GM10248 (cell line): ENCODE measurements around the gene DCN.

Source experiments
- CTCF ChIA-PET: fragments of 300-600 bp; sonication (Branson Sonifier 250); formaldehyde crosslinking; extraction: SDS; loops from one replicate; lab custom pipeline; 2021; ENCODE audit warnings: antibody characterized with exemption; lab: Yijun Ruan, JAX
- POLR2A ChIA-PET: fragments of 350-650 bp; sonication (Branson Sonifier 250); formaldehyde crosslinking; extraction: SDS; loops from one replicate; lab custom pipeline; 2020; ENCODE audit warnings: antibody characterized with exemption; lab: Yijun Ruan, JAX
- DNase-seq: peaks from one replicate; pipeline ENCODE4 v3.0.0; 2012; ENCODE audit errors: extremely low spot score
- TF ChIP-seq, protein P1 (sequence below): IDR thresholded peaks from 2 replicates; pipeline ENCODE4 v1.5.1; 2012; ENCODE audit warnings: mild to moderate bottlenecking, low read depth; ENCODE audit errors: extremely low read depth, missing control alignments, control extremely low read depth

The DCN gene

DNA sequence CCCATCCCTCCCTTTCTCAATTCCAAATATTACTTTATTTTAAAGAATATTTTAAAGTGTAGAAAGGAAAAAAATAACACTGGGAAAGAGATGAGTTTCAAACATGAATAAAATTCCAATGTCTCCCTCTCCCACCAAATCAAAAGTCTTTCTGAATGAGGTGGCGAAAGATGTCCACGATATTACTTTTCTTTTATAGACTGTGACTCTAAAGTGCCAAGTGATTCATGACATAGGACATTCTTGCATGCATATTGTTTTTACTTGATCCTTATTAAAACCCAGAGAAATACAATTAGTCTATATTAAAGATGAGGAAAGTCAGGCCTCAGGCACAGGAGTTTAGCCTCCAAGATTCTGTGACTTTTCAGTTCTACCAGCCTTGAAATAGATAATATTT, 55.3 kb downstream of the DCN start:
- CTCF ChIA-PET: no interaction called here
- TF ChIP-seq, protein P1, sequence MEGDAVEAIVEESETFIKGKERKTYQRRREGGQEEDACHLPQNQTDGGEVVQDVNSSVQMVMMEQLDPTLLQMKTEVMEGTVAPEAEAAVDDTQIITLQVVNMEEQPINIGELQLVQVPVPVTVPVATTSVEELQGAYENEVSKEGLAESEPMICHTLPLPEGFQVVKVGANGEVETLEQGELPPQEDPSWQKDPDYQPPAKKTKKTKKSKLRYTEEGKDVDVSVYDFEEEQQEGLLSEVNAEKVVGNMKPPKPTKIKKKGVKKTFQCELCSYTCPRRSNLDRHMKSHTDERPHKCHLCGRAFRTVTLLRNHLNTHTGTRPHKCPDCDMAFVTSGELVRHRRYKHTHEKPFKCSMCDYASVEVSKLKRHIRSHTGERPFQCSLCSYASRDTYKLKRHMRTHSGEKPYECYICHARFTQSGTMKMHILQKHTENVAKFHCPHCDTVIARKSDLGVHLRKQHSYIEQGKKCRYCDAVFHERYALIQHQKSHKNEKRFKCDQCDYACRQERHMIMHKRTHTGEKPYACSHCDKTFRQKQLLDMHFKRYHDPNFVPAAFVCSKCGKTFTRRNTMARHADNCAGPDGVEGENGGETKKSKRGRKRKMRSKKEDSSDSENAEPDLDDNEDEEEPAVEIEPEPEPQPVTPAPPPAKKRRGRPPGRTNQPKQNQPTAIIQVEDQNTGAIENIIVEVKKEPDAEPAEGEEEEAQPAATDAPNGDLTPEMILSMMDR: no peak
- DNase-seq: no peak
- POLR2A ChIA-PET: no interaction called here

GRCh38 chr12:91126516-91126915, 56.1 kb downstream of the DCN start:
- TF ChIP-seq, protein P1: no peak
- POLR2A ChIA-PET: no interaction called here
- CTCF ChIA-PET: interaction anchor here (1.4 kb wide), 2 partner anchors 13 to 18 kb away, joined by 3 to 5 read pairs; no protein-coding TSS in a partner anchor

DNA sequence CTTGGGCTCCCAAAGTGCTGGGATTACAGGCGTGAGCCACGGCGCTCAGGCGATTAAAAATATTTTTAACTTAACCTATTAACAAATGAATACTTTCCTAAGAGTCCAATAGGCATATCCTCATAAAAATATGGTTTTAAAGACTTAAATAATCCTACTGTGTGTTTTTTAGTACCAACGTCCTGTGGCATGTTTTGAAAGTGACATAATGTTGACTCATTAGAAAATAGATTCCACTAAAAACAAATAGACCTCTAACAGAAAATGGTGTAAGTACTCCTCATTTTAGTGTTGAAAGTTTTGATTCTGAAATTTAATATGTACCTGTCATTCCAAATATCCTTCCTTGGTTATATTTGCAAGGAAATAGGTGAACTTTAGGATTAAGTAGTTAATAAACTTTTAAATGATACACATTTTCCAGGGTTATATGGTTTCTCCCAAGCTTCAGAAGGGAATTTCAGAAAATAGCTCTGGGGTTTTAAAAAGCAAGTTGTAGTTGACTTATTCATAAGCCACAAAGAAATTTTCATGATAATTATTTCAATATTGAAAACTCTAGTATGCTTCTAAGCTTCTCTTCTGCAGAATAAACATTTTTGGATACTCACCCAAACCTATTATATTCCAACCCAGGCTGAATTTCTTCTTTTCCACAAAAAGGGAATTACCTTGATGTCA, 59.2 kb downstream of the DCN start:
- TF ChIP-seq, protein P1: no peak
- POLR2A ChIA-PET: no interaction called here
- CTCF ChIA-PET: interaction anchor here (3.4 kb wide), 1 partner anchor 14 kb away, joined by 17 read pairs; no protein-coding TSS in a partner anchor

More at GRCh38 chr12:91126516-91126915, 56.1 kb downstream of the DCN start:
- no peak for DNase-seq

GRCh38 chr12:91120781-91121180, 61.8 kb downstream of the DCN start:
- no peak for DNase-seq
- TF ChIP-seq, protein P1: no peak
- CTCF ChIA-PET: no interaction called here
- POLR2A ChIA-PET: no interaction called here

More for the DNA sequence above, 59.2 kb downstream of the DCN start:
- DNase-seq: no peak

DNA sequence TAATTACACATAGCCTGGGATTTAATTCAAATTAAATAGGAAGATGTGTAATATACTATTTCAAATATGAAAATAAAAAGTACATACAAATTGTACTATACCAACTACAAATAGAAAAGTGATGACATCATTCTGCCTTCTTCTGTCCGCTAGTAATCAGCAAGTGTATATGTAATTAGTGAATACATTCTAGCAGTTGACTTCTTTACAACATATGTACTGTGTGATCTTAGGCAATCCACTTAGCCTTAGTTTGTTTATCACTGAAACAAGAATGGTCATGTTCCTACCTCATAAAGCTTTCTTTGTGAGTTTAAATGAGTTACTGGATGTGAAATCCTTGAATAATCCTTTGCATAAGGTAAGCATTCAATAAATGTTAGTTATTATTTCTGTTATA, 63.5 kb downstream of the DCN start:
- TF ChIP-seq, protein P1: no peak
- DNase-seq: no peak
- POLR2A ChIA-PET: no interaction called here
- CTCF ChIA-PET: interaction anchor here (3.4 kb wide), 1 partner anchor 10 kb away, joined by 18 read pairs; no protein-coding TSS in a partner anchor

DNA sequence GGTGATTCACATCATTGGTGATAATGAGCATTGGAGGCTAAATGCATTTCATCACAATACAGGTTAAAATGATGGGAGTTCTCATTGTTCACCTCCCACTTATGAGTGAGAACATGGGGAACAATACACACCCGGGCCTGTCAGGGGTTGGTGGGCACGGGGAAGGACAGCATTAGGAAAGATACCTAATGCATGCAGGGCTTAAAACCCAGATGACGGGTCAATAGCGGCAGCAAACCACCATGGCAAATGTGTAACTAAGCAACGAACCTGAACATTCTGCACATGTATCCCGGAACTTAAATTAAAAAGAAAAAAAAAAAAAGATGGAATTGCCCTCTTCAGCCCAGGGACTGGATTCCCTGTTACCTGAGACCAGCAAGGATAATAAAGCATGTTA, 69.0 kb downstream of the DCN start:
- POLR2A ChIA-PET: no interaction called here
- no peak for DNase-seq
- CTCF ChIA-PET: interaction anchor here (1.0 kb wide), 1 partner anchor 12 kb away, joined by 3 read pairs; no protein-coding TSS in a partner anchor
- TF ChIP-seq, protein P1: no peak
